HepG2 (cell line): Measurements from ENCODE around the gene SGCE. TPM values are rescaled to one million over a fixed set of nuclear protein-coding genes. Genes with fewer than 3 reads are reported as not detected.

Experiments used
- ATAC-seq: fragments of 200-7000 bp; cut with Tn5 transposase; 3 replicates; pipeline ENCODE4 v1.9.1; 2020; ENCODE audit warnings: mild to moderate bottlenecking, moderate library complexity
- BruUV-seq: library from RNA; stranded (reverse); fragments of 400-500 nt; replicated peaks from 2 replicates; lab custom pipeline; 2021; lab: Mats Ljungman, UMichigan
- CTCF ChIA-PET: fragments of 300-600 bp; formaldehyde crosslinking; extraction: SDS; loops from one replicate; lab custom pipeline; 2021; ENCODE audit warnings: low total read pairs, inconsistent platforms, low intra/inter-chr PET ratio; lab: Yijun Ruan, JAX
- POLR2A ChIA-PET: fragments of 350-600 bp; sonication (Branson Sonifier 250); formaldehyde crosslinking; loops from one replicate; lab custom pipeline; 2020; ENCODE audit warnings: antibody characterized with exemption, inconsistent platforms; lab: Yijun Ruan, JAX
- DNase-seq: peaks from one replicate; pipeline ENCODE4 v3.0.0-alpha.2; 2015; ENCODE audit warnings: low spot score
- FAIRE-seq: peaks from 3 replicates; lab custom pipeline; 2011; peaks lifted over from hg19 to GRCh38; lab: Jason Lieb, UNC
- H2AFZ ChIP-seq: one replicate; pipeline ENCODE4 v1.6.1; 2011; ENCODE audit warnings: low read length, inconsistent platforms
- H3K27ac ChIP-seq: fragments of 300-600 bp; 3 replicates; pipeline ENCODE4 v1.8.0; 2011; ENCODE audit warnings: mixed run types, mild to moderate bottlenecking, mixed read lengths, low read length, inconsistent platforms; ENCODE audit not compliant: insufficient read depth; ENCODE audit errors: extremely low read length
- H3K27me3 ChIP-seq, 2 experiments: fragments of 200-600 bp in 1 of 2; 2 replicates in 1 of 2; 3 replicates in 1 of 2; pipeline versions ENCODE4 v1.6.0 to v1.8.0; 2011; ENCODE audit warnings: low read length in 2 of 2, mild to moderate bottlenecking in 2 of 2, moderate library complexity in 2 of 2, inconsistent platforms in 1 of 2; ENCODE audit not compliant: insufficient read depth in 2 of 2, control insufficient read depth in 1 of 2
- H3K36me3 ChIP-seq, 2 experiments: fragments of 200-600 bp in 1 of 2; replicated peaks in 1 of 2; 2 replicates in 1 of 2; 3 replicates in 1 of 2; pipeline versions ENCODE4 v1.5.1 to v1.8.0; 2011; ENCODE audit warnings: low read length in 2 of 2, inconsistent platforms in 1 of 2; ENCODE audit not compliant: insufficient read depth in 2 of 2, control insufficient read depth in 1 of 2
- H3K4me1 ChIP-seq: 2 replicates; pipeline ENCODE4 v1.5.1; 2012; ENCODE audit warnings: low read length, inconsistent platforms; ENCODE audit not compliant: insufficient read depth
- H3K4me2 ChIP-seq: 2 replicates; pipeline ENCODE4 v1.6.0; 2011; ENCODE audit warnings: low read depth, low read length, inconsistent platforms
- H3K4me3 ChIP-seq, 3 experiments: fragments of 200-600 bp in 1 of 3; sonication (generic), shearing (Covaris generic) in 1 of 3; replicated peaks in 1 of 3; 2 replicates each; pipeline ENCODE4 v1.5.1; 2011 to 2016; ENCODE audit warnings: low read length in 3 of 3, inconsistent platforms in 2 of 3, low read depth in 2 of 3, mild to moderate bottlenecking in 2 of 3, control low read depth in 1 of 3, mixed read lengths in 1 of 3; ENCODE audit not compliant: insufficient read depth in 1 of 3
- H3K79me2 ChIP-seq: one replicate; pipeline ENCODE4 v1.6.1; 2011; ENCODE audit warnings: low read length, inconsistent platforms; ENCODE audit not compliant: insufficient read depth
- H3K9ac ChIP-seq: 2 replicates; pipeline ENCODE4 v1.6.0; 2011; ENCODE audit warnings: mild to moderate bottlenecking, low read depth, low read length, inconsistent platforms; ENCODE audit not compliant: insufficient read depth
- H3K9me3 ChIP-seq: 2 replicates; pipeline ENCODE4 v1.5.1; 2012; ENCODE audit warnings: mild to moderate bottlenecking, low read length
- H4K20me1 ChIP-seq: 2 replicates; pipeline ENCODE4 v1.6.0; 2011; ENCODE audit warnings: inconsistent platforms, mild to moderate bottlenecking, low read length, moderate library complexity; ENCODE audit not compliant: insufficient read depth
- ARNTL ChIP-seq: sonication (generic); formaldehyde crosslinking; IDR thresholded peaks from 2 replicates; pipeline ENCODE4 v1.4.0; 2020; ENCODE audit warnings: mild to moderate bottlenecking, missing genetic modification reagents
- CHCHD3 ChIP-seq: sonication (generic); formaldehyde crosslinking; IDR thresholded peaks from 2 replicates; pipeline ENCODE4 v1.8.0; 2022; ENCODE audit warnings: mild to moderate bottlenecking, missing genetic modification reagents, moderate library complexity
- GLI4 ChIP-seq: sonication (generic); formaldehyde crosslinking; IDR thresholded peaks from 2 replicates; pipeline ENCODE4 v1.5.1; 2020; ENCODE audit warnings: missing genetic modification reagents, mild to moderate bottlenecking, moderate library complexity, borderline replicate concordance
- HNRNPL ChIP-seq: fragments of 200-400 bp; formaldehyde crosslinking; IDR thresholded peaks from 2 replicates; pipeline ENCODE4 v1.6.1; 2017; ENCODE audit warnings: mild to moderate bottlenecking, low read depth, low read length
- MAFF ChIP-seq: IDR thresholded peaks from 2 replicates; pipeline ENCODE4 v1.6.1; 2011; ENCODE audit warnings: low read depth, low read length, improper control_type of control experiment
- ZNF337 ChIP-seq: sonication (generic); formaldehyde crosslinking; IDR thresholded peaks from 2 replicates; pipeline ENCODE4 v1.5.1; 2020; ENCODE audit warnings: missing genetic modification reagents, low read depth, mild to moderate bottlenecking, borderline replicate concordance
- ZNF619 ChIP-seq: sonication (generic); formaldehyde crosslinking; IDR thresholded peaks from 2 replicates; pipeline ENCODE4 v1.4.0; 2020; ENCODE audit warnings: mild to moderate bottlenecking, missing genetic modification reagents
- in situ Hi-C: cut with HindIII; loops from 2 replicates; pipeline ENCODE4 v1.10.0; 2017; ENCODE audit warnings: low pct_unique_long_range_greater_than_20kb; ENCODE audit not compliant: extremely low pct_ligation_motif_present
- intact Hi-C: fragments of 100-400 bp; cut with micrococcal nuclease; formaldehyde crosslinking; loops from one replicate; pipeline ENCODE4 v1.10.0; 2022; ENCODE audit not compliant: unreplicated experiment
- polyA plus RNA-seq, 8 experiments: library from polyadenylated mRNA; depleted of rRNA in 3 of 8; stranded (reverse) in 7 of 8; unstranded in 1 of 8; fragments of >200 nt; fragmentation: Illumina TruSeq in 4 of 8; extraction: Trizol in 4 of 8; gene quantifications; 2 replicates each; pipeline versions ENCODE4 v1.2.1 to v1.2.3, GENCODE V29; 2011 to 2016; ENCODE audit warnings: low read depth in 4 of 8, missing spikeins in 1 of 8, mixed read lengths in 1 of 8; ENCODE audit not compliant: insufficient read depth in 1 of 8
- total RNA-seq, 5 experiments: library from RNA; depleted of rRNA; stranded (reverse); fragments of >200 nt; fragmentation: Illumina TruSeq; extraction: Trizol; gene quantifications; 2 replicates each; pipeline ENCODE4 v1.2.3, GENCODE V29; 2016; ENCODE audit warnings: low read depth in 1 of 5
- TF ChIP-seq, protein P1 (sequence below): sonication (generic); formaldehyde crosslinking; IDR thresholded peaks from 2 replicates; pipeline ENCODE4 v1.4.0; 2020; ENCODE audit warnings: low read depth, mild to moderate bottlenecking, missing genetic modification reagents
- TF ChIP-seq, protein P2 (sequence below): sonication (generic); formaldehyde crosslinking; IDR thresholded peaks from 2 replicates; pipeline ENCODE4 v1.5.1; 2020; ENCODE audit warnings: mild to moderate bottlenecking, missing genetic modification reagents, borderline replicate concordance

Gene SGCE
- total and polyA plus RNA-seq, 2 of the 13 experiments (the other 11 are each of a cell fraction or from before 2014, with no cell fraction given): 52.3 to 71.1 TPM

DNA sequence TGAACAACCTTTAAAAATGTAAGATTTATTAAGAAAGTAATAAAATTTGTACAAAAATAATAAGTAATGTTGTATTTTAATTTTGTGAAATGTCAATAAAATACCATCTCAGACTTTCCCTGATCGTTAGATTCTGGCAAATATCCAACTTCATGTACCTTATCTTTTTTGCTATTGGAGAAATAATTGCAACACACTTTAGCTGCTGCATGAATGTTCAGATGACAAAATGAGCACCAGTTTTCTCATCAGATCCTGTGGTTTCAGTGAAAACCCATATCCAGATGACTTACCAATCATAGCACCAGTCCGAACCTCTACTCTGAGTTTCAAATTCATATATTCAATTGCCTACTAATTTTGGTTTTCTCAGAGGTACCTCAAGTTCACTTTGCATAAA is 76.5 kb downstream of the SGCE start (continued):
- TF ChIP-seq, protein P1, sequence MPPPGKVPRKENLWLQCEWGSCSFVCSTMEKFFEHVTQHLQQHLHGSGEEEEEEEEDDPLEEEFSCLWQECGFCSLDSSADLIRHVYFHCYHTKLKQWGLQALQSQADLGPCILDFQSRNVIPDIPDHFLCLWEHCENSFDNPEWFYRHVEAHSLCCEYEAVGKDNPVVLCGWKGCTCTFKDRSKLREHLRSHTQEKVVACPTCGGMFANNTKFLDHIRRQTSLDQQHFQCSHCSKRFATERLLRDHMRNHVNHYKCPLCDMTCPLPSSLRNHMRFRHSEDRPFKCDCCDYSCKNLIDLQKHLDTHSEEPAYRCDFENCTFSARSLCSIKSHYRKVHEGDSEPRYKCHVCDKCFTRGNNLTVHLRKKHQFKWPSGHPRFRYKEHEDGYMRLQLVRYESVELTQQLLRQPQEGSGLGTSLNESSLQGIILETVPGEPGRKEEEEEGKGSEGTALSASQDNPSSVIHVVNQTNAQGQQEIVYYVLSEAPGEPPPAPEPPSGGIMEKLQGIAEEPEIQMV (CRISPR knock-in tag): no peak
- TF ChIP-seq CHCHD3: no peak
- no peak for TF ChIP-seq MAFF
- no peak for TF ChIP-seq GLI4 (CRISPR knock-in tag)
- TF ChIP-seq HNRNPL: no peak
- TF ChIP-seq ARNTL: no peak
- no peak for TF ChIP-seq ZNF337 (CRISPR knock-in tag)
- TF ChIP-seq, protein P2, sequence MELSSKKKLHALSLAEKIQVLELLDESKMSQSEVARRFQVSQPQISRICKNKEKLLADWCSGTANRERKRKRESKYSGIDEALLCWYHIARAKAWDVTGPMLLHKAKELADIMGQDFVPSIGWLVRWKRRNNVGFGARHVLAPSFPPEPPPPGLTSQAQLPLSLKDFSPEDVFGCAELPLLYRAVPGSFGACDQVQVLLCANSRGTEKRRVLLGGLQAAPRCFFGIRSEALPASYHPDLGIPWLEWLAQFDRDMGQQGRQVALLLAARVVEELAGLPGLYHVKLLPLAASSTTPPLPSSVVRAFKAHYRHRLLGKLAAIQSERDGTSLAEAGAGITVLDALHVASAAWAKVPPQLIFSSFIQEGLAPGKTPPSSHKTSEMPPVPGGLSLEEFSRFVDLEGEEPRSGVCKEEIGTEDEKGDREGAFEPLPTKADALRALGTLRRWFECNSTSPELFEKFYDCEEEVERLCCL (CRISPR knock-in tag): no peak

DNA sequence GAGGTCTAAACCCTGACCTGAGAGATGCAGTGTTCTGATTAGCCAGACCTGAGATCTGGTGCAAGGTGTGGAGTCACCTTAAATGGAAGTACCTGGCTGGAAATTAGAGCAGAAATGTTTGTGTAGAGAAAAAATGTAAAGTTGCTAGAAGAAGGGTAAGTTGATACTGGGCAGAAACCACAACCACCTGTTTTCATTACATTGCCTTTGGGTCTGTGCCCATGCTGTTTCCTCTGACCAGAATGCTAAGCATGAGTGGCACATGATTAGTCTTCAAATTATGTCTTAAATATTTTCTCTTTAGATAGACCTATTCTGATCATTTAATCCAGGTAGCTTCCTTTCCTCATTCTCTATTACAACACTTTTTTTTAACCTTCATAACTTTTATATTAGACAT is 77.3 kb downstream of the SGCE start:
- DNase-seq: no peak
- Histone ChIP-seq H3K36me3 (no peaks in the 10 kb centered on the region), H3K9me3 (peaks cover 14% of the 10 kb centered on the region), H4K20me1 (no peaks in the 10 kb centered on the region), H3K4me3 (no peak overlapping the region), H3K9ac (no peak overlapping the region), H2AFZ (no peak overlapping the region), H3K4me1 (peaks cover 49% of the 10 kb centered on the region), H3K27me3 (no peaks in the 10 kb centered on the region), H3K27ac (no peak overlapping the region), H3K4me2 (no peak overlapping the region), H3K79me2 (no peaks in the 10 kb centered on the region)
- in situ Hi-C loops: no loop called here
- FAIRE-seq: no peak
- intact Hi-C loops: no loop called here
- no TSS peak for BruUV-seq
- no peak for ATAC-seq
- CTCF ChIA-PET: no interaction called here
- no peak for TF ChIP-seq ZNF619 (CRISPR knock-in tag)
- POLR2A ChIA-PET: no interaction called here
